Measurements from ENCODE around the gene BDH1.

BDH1 gene

DNA sequence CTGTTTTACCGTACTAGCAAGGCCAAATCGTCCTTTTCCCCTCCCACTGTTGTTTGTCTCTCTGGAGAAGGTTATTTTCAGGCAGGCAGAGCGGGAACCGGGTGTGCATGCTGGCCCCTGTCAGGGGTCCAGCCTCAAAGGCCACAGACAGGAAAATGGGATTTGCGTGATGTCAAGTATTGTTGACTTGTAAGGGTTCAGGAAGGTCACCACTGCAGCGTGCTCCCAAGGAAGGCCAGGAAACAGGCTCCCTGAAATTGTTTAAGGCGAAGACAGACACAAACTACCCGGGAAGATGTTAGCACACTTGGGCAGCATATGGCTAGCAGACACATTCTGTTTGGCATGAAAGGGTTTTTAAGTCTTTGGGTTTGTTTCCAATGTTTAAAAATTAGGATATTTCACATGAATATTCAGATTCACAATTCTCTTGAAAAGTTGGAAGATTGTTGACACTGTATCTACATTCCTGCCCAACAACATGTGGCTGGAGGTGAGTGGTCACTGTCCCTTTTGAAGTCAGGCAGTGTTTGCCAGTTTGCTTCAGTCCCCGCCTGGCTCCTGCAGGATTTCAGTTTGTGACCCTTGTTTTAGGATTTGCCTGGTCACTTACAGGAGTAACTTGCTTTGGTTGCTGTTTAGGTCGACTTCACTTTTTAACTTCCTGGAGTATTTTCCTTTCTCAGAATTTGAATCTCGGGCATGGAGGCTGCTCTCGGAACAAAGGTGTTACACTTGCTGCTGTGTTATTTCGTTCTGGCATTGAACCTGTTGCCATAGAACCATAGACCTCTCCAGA lies 90.4 kb downstream of the BDH1 start:
- TF ChIP-seq, protein P1, sequence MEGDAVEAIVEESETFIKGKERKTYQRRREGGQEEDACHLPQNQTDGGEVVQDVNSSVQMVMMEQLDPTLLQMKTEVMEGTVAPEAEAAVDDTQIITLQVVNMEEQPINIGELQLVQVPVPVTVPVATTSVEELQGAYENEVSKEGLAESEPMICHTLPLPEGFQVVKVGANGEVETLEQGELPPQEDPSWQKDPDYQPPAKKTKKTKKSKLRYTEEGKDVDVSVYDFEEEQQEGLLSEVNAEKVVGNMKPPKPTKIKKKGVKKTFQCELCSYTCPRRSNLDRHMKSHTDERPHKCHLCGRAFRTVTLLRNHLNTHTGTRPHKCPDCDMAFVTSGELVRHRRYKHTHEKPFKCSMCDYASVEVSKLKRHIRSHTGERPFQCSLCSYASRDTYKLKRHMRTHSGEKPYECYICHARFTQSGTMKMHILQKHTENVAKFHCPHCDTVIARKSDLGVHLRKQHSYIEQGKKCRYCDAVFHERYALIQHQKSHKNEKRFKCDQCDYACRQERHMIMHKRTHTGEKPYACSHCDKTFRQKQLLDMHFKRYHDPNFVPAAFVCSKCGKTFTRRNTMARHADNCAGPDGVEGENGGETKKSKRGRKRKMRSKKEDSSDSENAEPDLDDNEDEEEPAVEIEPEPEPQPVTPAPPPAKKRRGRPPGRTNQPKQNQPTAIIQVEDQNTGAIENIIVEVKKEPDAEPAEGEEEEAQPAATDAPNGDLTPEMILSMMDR (IDR thresholded peaks at IDR 0.05; ENCODE audit: borderline replicate concordance, extremely low read depth, low read length, poor library complexity, severe bottlenecking): no peak
- no peak for TF ChIP-seq EZH2 (IDR thresholded peaks at IDR 0.05; ENCODE audit: borderline replicate concordance, low read depth, low read length, severe bottlenecking)
- no peaks in the 10 kb centered on the region for H4K20me1 ChIP-seq (ENCODE audit: insufficient read depth, low read length)
- no peaks in the 10 kb centered on the region for H3K79me2 ChIP-seq (ENCODE audit: insufficient read depth, low read length)
- H3K4me3 ChIP-seq (ENCODE audit: low read depth in 1 of 2, low read length in 2 of 2): no peak overlapping the region
- DNase-seq: no peak
- no peak overlapping the region for H3K27ac ChIP-seq (ENCODE audit: low read length)
- H3K4me2 ChIP-seq (ENCODE audit: insufficient read depth, low read length): no peak overlapping the region
- no peak for ATAC-seq (ENCODE audit: insufficient read depth, low read depth)
- no peak overlapping the region for H3K9ac ChIP-seq (ENCODE audit: low read depth, low read length)
- H3K36me3 ChIP-seq (ENCODE audit: insufficient read depth, low read length): no peaks in the 10 kb centered on the region
- peaks cover 36% of the 10 kb centered on the region for H3K27me3 ChIP-seq (ENCODE audit: insufficient read depth, low read length, poor library complexity)
- no peak overlapping the region for H2AFZ ChIP-seq (ENCODE audit: low read depth, low read length)
- no peaks in the 10 kb centered on the region for H3K4me1 ChIP-seq (ENCODE audit: insufficient read depth, low read length)
- no peaks in the 10 kb centered on the region for H3K9me3 ChIP-seq (ENCODE audit: insufficient read depth, low read length, severe bottlenecking)

DNA sequence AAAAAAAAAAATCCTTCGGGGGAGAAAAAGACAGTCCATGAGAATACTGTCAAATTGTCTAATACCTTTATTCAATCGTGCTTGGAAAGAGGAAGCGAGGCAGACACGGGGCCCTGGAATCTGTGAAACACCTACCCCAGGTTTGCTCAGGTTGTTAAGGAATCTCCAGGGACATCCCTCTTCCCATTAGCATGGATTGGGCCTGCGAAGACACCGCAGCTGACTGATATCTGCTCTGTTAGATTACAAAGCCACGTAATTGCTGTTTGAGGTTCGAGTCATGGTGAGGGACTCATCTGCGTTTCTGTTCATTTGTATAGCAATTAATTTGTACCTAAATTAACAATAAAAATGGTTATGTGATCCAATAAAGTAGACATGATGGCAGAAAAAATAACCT lies 91.0 kb downstream of the BDH1 start:
- Histone ChIP-seq H3K27me3 (ENCODE audit: insufficient read depth, low read length, poor library complexity) (peaks cover 36% of the 10 kb centered on the region), H4K20me1 (ENCODE audit: insufficient read depth, low read length) (no peaks in the 10 kb centered on the region), H3K79me2 (ENCODE audit: insufficient read depth, low read length) (no peaks in the 10 kb centered on the region), H3K4me2 (ENCODE audit: insufficient read depth, low read length) (no peak overlapping the region), H3K27ac (ENCODE audit: low read length) (no peak overlapping the region), H2AFZ (ENCODE audit: low read depth, low read length) (no peak overlapping the region), H3K9me3 (ENCODE audit: insufficient read depth, low read length, severe bottlenecking) (no peaks in the 10 kb centered on the region), H3K36me3 (ENCODE audit: insufficient read depth, low read length) (no peaks in the 10 kb centered on the region), H3K9ac (ENCODE audit: low read depth, low read length) (no peak overlapping the region), H3K4me1 (ENCODE audit: insufficient read depth, low read length) (no peaks in the 10 kb centered on the region), H3K4me3 (ENCODE audit: low read depth in 1 of 2, low read length in 2 of 2) (no peak overlapping the region)
- no peak for ATAC-seq (ENCODE audit: insufficient read depth, low read depth)
- DNase-seq: no peak
- TF ChIP-seq, protein P1 (IDR thresholded peaks at IDR 0.05; ENCODE audit: borderline replicate concordance, extremely low read depth, low read length, poor library complexity, severe bottlenecking): no peak
- TF ChIP-seq EZH2 (IDR thresholded peaks at IDR 0.05; ENCODE audit: borderline replicate concordance, low read depth, low read length, severe bottlenecking): no peak

DNA sequence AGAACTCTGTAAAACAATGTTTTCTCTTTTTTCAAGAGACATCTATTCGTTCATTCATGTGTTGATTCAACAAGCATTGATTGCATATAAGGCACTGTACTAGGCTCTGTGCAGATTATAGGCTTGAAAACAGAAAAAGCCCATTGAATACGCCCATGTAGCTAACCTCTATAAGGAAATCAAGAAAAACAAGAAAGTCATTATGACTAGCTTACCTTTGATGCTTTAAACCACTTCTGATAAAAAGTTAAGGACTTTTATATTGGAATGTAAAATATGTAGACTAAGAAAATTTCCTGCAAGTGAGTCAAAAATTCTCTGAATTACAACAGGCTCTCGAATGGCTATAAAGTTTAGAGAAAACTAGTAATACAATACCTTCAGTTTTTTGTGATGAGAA lies 92.5 kb downstream of the BDH1 start:
- no peak overlapping the region for H3K9ac ChIP-seq (ENCODE audit: low read depth, low read length)
- no peak overlapping the region for H3K4me3 ChIP-seq (ENCODE audit: low read depth in 1 of 2, low read length in 2 of 2)
- H3K4me2 ChIP-seq (ENCODE audit: insufficient read depth, low read length): no peak overlapping the region
- no peak overlapping the region for H3K27ac ChIP-seq (ENCODE audit: low read length)
- H3K4me1 ChIP-seq (ENCODE audit: insufficient read depth, low read length): no peaks in the 10 kb centered on the region
- H3K9me3 ChIP-seq (ENCODE audit: insufficient read depth, low read length, severe bottlenecking): no peaks in the 10 kb centered on the region
- no peaks in the 10 kb centered on the region for H3K36me3 ChIP-seq (ENCODE audit: insufficient read depth, low read length)
- no peak overlapping the region for H2AFZ ChIP-seq (ENCODE audit: low read depth, low read length)
- no peak for DNase-seq
- H3K79me2 ChIP-seq (ENCODE audit: insufficient read depth, low read length): no peaks in the 10 kb centered on the region
- no peak for ATAC-seq (ENCODE audit: insufficient read depth, low read depth)
- no peaks in the 10 kb centered on the region for H4K20me1 ChIP-seq (ENCODE audit: insufficient read depth, low read length)
- H3K27me3 ChIP-seq (ENCODE audit: insufficient read depth, low read length, poor library complexity): peaks cover 28% of the 10 kb centered on the region
- TF ChIP-seq EZH2 (IDR thresholded peaks at IDR 0.05; ENCODE audit: borderline replicate concordance, low read depth, low read length, severe bottlenecking): no peak
- TF ChIP-seq, protein P1 (IDR thresholded peaks at IDR 0.05; ENCODE audit: borderline replicate concordance, extremely low read depth, low read length, poor library complexity, severe bottlenecking): no peak

Data from DND-41 (cell line).